NCI-H1092 (cell line): ENCODE measurements around the gene PANK1.

Experiments
- DNase-seq: peaks from one replicate; lab custom pipeline; 2025; lab: John Stamatoyannopoulos, UW

The PANK1 gene

DNA sequence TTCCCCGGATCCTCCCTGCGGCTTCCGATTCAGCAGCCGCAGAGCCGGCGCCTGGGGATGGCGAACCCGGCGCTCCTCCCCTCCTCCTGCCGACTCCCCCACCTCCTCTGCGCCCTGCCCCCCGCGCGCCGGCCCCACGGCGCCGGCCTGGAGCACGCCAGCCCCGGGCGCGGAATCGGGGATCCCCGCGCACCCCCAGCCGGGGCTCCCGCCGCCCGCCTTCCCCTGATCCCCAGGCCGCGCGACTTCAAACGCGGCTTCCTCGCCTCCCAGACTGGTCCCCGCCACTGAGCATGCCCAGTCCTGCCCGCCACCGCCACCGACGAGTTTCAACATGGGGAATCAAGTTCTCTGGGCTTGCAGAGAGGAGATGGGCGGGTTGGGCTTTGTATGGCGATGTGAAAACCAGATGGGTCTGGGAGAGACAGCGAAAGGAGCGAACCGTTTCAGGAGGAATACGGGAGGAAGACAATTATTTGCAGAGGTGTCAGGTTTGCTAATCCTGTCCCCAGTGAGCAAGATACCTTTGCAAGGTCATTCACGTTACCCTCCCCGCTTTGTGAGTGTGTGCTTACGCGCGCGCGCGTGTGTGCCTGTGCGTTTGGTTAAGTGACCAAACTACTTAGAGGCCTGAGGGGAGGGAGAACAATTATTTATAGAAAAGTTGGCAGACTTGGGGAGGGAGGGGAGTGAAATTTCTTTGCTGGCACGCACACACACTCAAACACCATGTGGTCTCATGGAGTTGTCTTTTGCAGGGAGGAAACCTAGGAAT is at the start of gene PANK1:
Gene PANK1, minus strand, starts transcription at position 276 of the 775 bp plus-strand sequence. CDS start 351 bp downstream, outside the sequence.
- DNase-seq = peak; percentile 29

DNA sequence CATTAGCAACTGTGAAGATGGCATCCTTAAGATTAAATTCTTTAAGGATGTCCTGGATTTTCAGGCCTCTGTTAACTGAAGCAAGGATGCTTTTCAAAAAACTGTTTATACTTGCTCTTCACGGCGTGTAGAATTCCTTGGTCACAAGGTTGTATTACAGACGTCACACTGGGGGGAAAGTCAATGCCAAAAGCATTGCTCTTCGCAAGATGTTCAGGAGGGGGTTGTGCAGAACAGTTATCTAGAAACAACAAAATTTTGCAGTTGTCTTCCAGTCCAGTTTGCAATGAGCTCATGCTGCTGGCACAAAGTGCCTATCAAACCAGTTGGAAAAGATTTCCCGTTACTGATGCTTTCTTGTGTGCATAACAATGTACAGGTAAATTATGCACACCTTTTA is 48.1 kb upstream of the PANK1 start:
- no peak for DNase-seq

DNA sequence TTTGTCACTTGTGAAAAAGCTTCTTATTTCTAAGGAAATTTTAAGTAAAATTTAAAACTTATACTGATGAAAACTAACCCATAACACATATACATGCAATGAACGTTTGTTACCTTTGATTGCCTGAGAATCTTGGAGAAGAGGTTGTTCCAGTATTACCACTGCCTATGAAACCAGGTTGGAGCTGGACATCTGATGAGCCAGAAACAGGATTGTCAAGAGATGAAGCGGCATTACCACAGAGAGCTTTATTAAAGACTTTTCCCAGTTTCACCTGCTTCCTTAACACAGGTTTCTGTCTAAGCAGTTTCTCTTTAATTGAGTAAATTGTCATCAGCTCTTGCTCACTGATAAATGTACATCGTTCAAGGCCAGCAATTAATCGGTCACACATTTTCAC is 47.4 kb upstream of the PANK1 start:
- DNase-seq = no peak

DNA sequence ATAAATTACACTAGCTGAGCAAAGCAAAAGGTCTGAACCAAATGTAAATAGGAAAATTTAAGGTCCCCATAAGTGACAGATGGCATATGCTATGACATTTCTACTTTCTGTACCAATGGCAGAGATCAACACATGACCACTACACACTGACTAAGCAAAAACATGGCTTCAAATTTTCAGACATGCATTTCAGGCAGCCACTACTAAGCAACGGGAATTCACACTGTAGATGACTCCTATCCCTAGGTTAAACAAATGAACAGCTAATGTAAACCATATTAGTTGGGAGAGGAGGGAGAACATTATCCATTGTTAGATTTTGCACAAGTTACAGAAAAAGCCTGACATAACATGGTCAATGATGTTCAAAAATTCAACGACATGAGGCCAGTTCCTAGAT is 45.0 kb upstream of the PANK1 start:
- no peak for DNase-seq

DNA sequence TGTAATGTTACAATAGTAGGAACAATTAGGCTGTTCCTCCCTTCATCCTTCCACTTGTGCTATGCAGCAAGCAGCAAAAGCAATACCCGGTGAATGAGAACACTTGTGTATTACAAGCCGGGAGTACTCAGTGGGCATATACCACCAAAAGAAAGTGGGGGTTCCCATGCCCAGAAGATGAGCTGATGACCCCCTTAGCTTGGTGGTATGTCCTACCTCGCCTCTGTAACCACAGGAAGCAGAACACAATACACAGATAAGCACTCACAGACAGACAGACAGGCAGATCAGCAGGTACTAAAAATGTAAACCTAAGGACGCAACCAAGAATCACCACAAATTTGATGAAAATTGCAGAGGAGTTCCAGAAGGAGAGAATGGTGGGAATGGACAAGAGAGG is 40.9 kb upstream of the PANK1 start:
- no peak for DNase-seq

DNA sequence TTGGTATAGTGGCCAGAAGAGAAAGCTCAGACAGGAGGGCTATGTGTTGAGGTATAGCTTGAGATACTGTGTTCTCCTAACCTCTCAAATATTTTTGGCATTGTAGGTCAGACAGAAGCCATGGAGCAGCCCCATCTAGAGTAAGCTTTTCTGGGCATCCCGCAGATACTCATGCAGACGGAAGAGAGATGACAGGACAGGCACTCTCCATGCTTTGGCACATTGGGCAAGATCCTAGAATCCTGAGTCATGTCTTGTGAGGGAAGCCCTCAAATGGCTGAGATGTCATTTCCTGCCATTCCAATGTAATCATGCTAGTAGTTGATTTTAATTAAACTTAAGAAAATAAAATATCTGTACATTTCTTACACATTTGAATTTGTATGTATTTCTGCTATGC is 39.6 kb upstream of the PANK1 start:
- no peak for DNase-seq

DNA sequence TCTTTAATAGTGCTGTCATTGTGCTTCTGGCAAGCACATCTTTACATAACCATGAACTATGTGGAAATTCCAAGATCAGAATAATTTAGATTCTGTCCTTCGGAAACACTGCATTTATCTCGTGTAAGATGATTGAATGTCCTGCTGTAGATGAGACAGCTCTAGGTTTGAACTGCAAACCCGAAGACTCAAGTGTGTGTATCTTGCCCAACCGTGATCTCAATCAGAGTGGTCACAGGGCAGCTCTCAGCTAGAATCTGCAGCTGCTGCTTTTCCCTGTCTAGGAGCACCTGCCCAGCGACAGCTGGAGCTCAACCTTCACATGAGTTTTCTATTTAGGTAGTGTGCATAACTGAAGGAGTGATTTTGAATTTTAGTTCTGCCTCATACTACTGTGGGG is 38.8 kb upstream of the PANK1 start:
- no peak for DNase-seq

DNA sequence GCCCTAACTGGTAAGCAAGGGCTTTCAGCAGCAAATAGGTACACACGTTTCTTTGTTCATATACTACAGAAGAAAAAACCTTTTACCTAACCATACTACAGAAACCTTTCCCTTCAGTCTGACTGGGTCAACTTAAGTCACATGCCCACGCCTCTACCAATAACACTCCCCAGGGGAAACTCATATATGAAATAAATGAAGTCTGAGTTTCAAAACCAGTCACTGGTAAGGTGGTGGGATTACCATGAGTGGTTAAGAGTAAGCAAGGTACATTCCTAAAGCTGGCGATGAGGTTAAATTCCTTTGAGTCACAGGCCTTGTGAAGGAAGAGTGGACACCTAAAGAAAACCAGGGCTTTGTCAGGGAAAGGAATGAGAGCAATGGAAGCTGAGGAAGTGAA is 34.9 kb upstream of the PANK1 start:
- no peak for DNase-seq

DNA sequence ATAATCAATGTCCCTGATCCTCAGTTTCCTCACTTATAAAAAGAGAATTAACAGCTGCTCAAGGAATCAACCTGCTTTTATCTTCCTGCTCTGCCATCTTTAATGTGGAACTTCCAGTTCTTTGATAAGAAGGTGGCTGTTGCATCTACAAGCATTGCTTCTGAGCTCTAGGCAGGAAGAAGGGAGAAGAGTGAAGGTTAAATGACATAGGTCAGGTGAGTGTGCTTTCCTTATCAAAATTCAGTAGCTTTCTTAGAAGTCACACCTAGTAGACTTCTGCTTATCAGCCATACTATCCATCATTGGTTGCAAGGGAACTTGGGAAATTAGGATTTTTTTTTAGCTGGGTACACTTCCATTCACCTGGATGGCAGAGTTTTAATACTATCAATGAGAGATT is 32.3 kb upstream of the PANK1 start:
- DNase-seq = no peak

DNA sequence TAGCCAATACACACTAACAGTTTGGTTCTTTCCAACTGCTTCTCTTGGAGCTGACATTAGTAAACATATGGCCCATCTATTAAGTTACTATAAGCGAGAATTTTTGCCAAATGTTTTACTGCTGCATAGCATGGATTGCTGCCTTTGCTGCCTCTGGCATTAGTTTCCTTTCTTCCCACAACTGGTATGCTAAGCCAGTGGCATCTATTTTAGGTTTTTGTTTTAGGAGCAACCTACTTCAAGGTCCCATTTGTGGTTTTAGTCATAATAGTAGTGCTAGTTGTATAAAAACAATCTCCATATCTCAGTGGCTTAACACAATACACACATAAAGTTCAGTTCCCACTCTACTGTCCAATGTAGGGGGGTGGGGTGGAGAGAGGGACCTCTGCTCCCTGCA is 25.9 kb upstream of the PANK1 start:
- DNase-seq = no peak

DNA sequence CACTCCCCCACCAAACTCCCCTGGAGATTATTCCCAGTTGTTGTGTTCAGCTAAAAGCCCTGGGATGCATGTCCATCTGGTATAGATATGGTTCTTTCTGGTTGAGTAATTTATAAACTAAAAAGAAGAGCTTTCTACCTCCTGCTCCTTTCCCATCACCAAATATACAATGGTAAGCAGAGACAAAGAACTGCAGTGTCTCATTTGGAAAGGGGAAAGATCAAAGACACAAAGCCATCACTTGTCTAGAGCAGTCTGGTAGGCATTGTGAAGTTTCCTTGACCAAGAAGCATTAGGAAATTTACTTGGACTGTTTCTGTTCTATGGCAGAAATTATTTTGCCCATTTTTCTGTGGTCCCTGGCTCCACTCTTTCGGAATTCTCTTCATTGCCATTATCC is 24.9 kb upstream of the PANK1 start:
- DNase-seq = no peak

DNA sequence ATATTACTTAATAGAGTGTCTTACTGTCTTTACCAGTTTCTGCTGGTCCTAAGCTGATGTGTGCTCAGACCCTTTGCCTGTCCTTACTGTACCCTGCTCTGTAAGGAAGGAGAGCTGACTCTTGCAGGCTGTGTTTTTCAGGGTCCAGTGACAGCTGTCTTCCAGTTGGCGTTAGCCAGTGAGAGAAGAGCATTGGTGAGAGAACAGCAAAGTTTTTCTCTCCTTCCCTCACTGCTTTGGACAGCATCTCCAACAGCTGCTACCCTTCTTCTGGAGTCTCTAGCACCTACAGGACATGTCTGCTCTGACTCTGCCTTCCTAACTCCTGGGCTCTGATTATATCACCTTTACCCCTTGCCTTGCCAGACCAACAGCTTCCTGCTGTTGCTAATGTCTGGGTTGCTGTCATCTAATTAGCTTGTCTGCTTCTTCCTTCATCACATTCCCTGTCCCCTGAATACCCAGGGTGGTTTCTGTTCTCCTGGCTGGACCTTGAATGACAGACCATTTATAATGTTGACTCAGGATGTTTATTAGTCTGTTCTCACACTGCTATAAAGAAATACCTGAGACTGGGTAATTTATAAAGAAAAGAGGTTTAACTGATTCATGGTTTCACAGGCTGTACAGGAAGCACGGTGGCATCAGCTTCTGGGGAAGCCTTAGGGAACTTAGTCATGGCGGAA is 23.5 kb upstream of the PANK1 start:
- no peak for DNase-seq

DNA sequence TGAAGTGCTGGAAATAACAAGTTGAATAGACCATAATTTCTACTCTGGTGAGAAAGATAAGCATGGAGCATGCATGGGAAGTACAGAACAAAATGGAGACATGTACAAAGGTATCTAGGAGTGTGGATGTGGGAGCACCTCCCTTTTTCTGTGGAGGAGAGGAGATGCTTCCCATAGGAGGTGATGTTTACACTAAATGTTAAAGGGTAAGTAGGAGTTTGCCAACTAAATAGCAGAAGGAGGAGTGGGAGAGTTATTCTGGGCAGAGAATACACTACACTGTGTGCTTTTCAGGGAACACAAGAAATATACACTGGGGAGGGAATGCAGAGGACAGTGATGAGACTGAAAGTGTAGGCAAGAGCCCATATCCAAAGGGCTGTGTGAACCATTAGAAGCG is 21.1 kb upstream of the PANK1 start:
- DNase-seq = no peak

DNA sequence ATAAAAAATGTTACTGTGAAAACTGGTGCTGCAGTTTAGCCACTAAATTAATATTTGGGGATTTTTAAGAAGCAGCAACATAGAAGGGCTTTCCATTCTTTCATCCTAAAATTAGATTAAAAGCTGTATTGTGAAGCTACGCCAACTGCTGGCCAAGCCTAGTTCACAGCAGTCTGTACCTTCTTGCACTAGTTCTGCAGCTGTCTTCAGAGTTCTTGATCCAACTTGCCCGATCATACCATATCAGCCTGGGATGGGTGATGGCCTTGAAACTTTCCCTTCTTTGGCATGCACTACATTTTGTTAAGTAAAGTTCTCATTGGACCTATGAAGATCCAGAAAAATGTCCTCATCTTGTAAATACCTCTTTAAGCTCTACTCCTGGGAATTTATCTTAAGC is 20.3 kb upstream of the PANK1 start:
- DNase-seq = no peak

DNA sequence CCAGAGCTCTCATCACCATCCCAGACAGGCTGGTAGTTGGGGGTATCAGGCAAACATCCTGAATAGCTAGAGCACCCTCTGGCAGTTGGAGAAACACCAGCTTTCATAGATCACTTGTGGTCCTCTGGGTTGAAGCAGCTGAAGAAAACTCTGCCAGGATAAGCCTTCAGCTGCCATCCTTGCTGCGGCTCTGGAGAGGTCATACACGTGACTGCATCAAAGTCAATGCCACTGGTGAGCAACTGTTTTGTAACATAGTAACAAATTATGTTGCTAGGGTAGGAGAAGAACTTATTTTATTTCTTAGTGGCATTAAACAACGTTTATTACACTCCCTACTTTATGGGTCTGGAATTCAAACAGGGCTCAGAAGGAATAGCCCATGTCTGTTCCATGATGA is 19.2 kb upstream of the PANK1 start:
- no peak for DNase-seq

DNA sequence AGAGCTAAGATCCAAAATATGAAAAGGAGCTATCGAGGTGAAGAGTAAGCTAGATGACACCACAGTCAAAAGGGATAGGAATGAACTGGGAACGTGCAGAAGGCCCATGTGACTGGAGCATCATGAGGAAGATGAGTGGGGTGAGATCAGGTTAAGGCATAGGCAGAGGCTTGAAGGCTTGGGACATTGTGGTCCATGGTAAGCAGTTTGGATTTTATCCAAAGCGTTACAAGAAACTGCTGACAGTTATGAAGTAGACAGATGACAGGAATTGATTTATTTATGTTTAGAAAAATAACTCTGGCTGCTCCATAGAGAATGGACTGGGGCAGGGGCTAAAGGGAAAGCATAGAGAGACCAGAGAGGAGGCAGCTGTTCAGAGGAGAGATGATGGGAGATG is 18.1 kb upstream of the PANK1 start:
- DNase-seq = no peak

DNA sequence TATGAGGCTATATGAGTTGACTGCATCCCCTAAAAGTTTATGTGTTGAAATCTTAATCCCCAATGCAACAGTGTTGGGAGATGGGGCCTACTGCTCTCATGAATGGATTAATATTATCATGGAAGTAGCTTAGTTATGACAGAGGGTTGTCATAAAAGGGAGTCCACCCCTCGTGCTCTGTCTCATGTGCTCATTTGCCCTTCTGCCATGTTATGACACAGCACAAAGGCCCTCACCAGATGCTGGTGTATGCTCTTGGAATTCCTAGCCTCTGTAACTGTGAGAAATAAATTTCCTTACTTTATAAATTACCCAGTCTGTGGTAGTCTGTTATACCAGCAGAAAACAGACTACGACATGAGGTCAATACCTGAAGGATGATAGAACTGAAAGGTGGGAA is 17.6 kb upstream of the PANK1 start:
- no peak for DNase-seq

DNA sequence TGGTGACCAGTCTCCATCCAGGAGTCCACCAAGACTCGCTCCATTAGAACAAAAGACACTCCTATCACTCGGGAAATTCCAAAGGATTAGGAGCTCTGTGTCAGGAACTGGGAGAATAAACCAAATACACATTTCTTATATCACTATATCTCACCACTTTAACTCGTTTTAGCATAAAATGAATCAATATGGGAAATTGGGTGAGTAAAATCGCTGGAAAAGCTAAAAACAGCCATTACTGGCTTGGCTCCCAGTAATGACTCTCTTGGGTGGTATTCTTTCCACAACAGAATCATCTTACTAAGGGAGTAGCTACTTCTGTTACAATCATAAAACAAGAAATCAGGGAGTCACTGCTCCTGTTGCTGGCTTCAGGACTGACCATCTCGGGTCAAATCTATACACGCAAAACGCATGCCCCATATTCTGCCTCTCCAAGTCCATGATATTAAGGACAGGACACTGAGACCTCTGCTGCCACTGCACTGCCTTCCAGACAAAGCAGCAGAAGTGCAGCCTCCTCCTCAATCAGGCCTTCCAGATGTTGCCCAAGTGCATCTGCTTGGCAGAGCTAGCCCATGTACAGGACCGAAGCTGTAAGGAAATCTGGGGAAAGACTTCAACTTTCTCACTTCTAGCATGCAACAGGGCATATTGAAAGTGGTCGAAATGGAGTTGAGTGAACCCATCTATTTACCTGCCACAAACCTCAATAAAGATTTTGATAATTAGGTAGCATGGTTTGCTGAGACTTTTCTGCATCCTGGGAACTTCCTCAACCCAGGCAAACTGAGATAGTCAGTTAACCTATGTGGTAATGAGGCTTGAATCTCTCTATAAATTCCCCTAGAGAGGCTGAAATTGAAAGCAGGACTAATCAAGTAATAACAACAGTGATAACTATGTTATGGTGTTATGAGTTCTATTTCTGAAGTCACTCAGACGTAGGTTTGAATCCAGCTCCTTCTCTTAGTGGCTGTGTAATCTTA is 14.4 kb upstream of the PANK1 start:
- DNase-seq = no peak

DNA sequence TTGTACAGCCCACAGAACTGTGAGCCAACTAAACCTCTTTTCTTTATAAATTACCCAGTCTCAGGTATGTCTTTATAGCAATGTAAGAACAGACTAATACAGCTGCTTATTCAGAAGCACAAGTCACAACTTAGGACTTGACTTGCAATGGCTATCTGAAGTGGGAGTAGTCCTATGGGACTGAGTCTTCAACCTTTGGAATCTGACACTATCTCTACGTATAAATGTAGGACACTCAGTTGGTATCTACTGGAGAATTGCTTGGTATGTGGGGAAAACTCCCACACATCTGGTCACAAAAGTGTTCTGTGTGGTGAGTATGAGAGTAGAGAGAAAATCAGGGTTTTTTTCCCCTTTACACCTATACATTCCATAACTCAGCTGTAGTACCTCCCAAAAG is 12.3 kb upstream of the PANK1 start:
- DNase-seq = no peak

DNA sequence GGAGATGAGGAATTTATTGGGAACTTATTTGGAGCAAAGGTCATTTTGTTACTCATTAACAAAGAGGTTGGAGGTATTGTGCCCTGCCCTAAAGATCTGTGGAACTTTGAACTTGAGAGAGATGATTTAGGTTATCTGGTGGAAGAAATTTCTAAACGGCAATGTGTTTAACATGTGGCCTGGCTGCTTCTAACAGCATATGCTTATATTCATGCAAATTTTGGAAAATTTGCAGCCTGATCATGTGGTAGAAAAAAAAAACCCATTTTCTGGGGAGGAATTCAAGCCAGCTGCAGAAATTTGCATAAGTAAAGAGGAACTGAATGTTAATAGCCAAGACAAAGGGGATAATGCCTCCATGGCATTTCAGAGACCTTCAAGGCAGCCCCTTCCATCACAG is 10.7 kb upstream of the PANK1 start:
- DNase-seq = no peak

DNA sequence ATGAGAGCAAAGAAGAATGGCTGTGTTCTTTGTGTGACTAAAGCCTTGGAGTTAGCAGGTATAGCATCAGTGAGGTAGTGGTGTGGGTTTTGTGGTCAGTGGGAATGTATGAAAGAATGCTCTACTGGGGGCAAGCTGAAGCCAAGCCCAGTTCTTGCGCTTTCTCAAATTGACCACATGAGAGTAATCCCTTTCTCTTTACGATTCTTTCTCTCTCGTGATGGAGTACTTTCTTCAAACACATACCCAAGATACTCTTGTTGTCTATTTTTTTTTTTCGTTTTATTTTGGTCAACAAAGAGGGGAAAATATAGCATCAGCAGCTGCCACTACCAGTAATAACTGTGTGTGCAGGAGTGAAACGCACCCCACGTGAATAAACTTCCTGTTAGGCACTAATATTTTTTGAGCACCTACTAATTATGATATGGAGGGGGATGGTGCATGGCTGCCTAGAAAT is 8.4 kb upstream of the PANK1 start:
- DNase-seq = no peak

DNA sequence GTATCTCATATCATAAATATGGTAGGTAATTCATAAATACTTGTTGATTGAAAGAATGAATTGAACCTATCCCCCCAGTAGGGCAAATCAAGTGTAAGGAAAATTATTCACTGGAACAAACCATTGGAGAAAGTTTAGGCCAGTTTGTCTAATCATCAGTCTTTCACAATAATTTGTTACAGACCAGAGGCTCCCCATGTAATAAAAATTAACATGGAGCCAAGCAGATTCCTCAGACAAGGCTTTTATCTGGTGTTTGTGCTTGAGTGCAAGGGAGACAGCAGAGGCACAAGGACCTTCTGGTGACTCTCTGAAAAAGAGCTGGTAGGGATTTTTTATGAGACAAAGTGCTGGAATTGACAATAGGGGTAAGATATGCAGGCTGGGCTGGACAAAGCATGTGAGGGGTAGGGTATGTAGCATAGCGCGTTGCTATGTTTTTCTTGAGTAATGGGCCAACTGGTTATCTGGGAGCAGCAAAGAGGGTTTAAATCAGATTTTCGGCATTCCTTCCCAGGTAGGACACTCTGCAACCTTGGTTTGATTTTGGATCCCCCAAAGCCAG is 7.8 kb upstream of the PANK1 start:
- DNase-seq = no peak
